Measurements from ENCODE around the gene POLR3E.
"Not testable (repeated sequence)": the region's sequence is repeated elsewhere in the genome, so short reads cannot be mapped to it uniquely, and the experiment has no call there.

POLR3E gene

DNA sequence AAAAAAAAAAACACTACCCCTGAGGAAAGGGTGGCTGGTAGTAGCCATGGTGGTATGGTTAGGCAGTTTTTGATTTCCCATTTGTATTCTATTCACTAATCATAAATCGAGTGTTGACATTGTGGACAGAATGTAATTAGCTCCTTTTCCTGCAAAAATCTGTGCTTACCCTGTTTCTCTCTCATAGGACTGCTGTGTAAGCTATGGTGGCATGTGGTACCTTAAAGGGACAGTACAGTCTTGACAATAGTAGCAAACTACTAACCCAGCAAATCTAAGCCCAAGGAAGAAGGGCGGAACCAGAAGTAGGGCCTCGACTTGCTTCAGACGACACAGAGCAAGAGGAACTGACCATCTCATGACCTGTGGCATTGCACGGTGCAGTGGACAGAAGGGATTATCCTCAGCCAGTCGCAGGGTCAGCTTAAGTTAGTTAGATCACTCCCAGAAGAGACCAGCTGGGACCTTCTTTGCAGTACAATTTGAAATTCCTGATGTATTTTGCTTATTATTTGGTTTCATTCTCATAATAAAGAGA, 36.3 kb downstream of the POLR3E start:
- in situ Hi-C loops (cut with HindIII; ENCODE audit: low sequenced_read_pairs), result no loop called here

DNA sequence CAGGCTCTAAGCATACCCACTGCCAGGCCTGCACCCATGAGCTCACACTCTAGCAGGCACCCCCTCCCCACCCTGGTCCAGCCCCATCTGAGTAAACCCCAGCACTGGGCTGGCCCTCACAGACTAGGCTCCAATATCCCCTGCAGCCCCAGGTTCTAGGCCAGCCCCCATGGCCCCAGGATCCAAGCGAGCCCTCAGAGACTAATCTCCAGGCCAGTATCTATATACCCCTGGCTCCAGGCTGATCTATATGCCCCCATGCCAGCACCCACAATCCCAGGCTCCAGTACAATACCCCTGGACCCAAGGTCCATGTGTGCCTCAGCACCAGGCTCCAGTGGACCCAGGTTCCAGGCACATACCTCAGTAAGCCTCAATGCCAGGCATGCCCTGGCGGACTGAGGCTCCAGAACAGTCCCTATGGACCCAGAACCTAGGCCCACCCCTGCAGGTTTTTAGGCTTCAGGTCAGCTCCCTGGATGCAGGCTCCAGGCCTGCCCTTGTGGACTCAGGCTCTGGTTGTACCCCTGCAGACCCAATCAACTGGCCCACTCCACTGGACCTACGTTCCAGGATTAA, 38.5 kb downstream of the POLR3E start:
- in situ Hi-C loops (cut with HindIII; ENCODE audit: low sequenced_read_pairs), result no loop called here

DNA sequence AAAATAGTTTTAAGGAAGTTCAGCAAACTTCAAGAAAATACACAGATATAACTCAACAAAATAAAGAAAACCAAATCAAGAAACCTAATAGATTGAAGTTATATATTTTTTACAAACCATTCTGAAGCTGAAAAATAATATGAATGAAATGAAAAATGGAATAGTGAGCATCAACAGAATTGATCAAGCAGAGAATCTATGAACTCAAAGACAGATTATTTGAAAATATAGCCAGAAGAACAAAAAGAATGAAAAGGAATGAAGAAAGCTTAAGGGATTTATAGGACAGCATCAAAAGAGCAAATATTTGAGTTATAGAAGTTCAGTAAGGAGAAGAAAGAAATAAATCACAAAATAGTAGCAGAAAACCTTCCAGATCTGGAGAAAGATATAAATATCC, 39.4 kb downstream of the POLR3E start:
- in situ Hi-C loops (cut with HindIII; ENCODE audit: low sequenced_read_pairs), result no loop called here

DNA sequence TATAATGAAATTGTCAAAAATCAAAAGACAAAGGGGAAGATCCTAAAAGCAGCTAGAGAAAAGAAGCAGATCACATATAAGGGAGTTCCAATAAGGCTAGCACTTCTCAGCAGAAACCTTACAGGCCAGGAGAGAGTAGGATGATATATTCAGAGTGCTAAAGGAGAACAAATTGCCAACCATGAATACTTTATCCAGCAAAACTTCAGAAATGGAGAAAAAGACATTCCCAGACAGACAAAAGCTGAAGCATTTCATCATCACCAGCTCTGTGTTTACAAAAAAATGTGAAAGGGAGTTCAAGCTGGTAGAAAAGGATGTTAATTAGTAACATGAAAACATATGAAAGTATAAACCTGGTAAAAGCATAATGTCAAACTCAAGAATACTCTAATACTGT, 39.8 kb downstream of the POLR3E start:
- in situ Hi-C loops (cut with HindIII; ENCODE audit: low sequenced_read_pairs), result no loop called here

DNA sequence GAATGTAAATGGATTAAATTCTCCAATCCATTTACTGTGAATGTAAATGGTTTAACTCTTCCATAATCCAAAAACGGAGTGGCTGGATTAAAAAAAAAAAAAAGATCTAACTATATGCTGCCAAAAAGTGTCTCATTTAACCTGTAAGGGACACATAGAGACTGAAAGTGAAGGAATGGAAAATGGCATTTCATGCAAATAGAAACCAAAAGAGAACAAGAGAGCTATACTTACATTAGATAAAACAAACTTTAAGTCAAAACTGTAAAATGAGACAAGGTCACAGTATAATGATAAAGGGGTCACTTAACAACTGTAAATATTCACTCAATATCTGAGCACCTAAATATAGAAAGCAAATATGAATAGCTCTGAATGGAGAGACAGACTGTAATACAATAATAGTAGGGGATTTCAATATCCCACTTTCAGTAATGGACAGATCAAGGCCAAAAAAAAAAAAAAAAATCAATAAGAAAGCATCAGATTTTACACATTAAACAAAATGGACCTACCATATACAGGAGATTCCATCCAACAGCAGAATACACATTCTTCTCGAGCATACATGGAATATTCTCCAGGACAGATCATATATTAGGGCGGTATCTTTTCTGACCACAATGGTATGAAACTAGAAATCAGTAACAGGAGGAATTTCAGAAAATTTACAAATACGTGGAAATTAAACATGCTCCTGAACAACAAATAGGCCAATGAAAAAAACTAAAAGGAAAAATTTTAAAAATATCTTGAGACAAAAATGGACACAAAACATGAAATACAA, 40.8 kb downstream of the POLR3E start:
- in situ Hi-C loops (cut with HindIII; ENCODE audit: low sequenced_read_pairs), result no loop called here

DNA sequence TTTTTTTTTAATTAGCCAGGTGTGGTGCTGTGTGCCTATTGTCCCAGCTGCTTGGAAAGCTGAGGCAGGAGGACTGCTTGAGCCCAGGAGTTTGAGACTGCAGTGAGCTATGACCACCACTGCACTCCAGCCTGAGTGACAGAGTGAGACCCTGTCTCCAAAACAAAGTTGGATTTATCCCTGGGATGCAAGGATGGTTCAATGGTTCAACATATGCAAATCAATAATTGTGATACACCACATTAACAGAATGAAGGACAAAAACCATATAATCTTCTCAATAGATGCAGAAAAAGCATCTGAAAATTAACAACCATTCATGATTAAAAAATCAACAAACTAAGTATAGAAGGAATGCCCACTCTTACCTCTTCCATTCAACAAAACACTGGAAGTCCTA, 43.7 kb downstream of the POLR3E start:
- in situ Hi-C loops (cut with HindIII; ENCODE audit: low sequenced_read_pairs), result no loop called here

DNA sequence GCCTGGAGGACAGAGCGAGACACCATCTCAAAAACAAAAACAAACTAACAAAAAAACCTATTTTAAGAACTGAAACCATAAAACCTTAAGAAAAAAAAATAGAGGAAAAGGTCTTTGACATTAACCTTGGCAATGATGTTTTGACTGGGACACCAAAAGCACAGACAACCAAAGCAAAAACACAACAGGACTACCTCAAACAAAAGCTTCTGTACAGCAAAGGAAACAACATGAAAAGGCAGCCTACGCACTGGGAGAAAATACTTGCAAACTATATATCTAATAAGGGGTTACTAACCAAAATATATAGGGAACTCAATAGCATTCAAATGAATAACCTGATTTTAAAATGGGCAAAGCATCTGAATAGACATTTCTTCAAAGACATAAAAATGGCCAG, 44.9 kb downstream of the POLR3E start:
- in situ Hi-C loops (cut with HindIII; ENCODE audit: low sequenced_read_pairs), result no loop called here

DNA sequence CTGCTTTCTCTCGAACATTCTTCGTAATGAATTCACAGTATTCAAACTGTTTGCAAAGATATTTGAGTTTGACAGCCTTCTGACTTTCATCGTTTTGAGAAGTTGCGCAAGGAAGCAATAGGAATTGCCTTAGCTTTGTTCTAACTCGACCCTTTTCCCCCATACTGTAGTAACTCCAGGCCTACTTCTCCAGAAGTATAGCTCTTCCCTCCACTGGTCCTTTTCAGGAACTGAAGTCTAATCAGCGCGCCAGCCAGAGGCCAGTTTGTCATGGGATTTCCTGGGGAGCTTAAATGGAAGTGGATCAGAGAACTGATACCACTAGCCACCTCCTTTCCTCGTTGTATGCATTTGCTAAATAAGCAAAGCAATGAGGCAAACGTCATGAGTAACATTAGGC, 49.3 kb downstream of the POLR3E start:
- in situ Hi-C loops (cut with HindIII; ENCODE audit: low sequenced_read_pairs), result no loop called here

DNA sequence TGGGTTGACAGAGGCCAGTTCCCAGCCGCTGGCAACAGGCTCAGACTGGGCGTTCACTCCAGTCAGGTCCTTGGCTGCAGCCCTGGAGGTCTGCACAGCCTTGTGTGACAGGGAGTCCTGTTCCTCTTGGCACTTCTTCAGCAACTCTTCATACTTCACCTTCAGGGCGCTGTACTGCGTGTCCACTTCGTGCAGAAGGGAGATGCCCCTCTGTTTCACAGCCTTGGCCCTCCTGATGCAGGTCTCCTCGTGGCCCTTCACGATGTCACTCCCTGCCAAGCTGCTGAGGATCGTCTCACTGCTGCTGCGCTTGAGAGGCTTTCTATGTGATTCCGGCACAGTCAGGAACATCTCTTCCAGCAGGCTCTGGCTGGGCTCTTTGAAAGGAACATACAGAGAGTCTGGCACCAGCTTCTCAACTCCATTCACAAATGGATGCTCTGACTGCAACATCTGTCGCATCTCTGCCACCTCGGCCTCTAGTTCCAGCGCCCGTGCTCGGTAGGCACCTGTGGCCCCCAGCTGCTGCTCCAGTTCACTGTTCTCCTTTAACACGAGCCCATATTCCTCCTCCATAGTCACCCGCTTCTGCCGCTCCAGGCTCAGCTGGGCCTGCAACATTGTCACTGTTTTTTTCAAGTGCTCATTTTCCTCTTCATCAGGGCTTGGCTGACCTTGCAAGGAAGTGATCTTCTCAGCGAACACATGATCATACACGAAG, 50.1 kb downstream of the POLR3E start:
- in situ Hi-C loops (cut with HindIII; ENCODE audit: low sequenced_read_pairs), result no loop called here

DNA sequence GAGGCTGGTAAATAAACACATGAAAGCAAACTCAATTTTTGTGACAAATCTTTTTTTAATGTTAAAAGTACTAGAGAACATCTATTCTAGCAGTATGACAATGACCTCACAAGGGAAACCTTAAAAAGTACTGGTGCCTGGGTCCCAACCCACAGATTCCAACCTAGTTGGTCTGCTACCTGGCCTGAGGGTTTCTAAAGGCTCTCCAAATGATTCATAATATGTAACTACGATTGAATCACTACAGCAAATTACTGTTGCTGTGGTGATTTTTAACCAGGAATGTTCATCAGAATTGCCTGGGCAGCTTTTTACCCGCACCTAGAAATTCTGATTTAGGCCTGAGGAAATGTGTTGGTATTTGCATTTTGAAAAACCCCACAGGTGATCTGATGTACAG, 51.1 kb downstream of the POLR3E start:
- in situ Hi-C loops (cut with HindIII; ENCODE audit: low sequenced_read_pairs), result no loop called here

DNA sequence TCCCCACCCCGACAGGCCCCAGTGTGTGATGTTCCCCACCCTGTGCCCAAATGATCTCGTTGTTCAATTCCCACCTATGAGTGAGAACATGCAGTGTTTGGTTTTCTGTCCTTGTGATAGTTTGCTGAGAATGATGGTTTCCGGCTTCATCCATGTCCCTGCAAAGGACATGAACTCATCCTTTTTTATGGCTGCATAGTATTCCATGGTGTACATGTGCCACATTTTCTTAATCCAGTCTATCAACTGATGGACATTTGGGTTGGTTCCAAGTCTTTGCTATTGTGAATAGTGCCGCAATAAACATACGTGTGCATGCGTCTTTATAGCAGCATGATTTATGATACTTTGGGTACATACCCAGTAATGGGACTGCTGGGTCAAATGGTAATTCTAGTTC, 53.8 kb downstream of the POLR3E start:
- in situ Hi-C loops (cut with HindIII; ENCODE audit: low sequenced_read_pairs), result not testable (repeated sequence)

DNA sequence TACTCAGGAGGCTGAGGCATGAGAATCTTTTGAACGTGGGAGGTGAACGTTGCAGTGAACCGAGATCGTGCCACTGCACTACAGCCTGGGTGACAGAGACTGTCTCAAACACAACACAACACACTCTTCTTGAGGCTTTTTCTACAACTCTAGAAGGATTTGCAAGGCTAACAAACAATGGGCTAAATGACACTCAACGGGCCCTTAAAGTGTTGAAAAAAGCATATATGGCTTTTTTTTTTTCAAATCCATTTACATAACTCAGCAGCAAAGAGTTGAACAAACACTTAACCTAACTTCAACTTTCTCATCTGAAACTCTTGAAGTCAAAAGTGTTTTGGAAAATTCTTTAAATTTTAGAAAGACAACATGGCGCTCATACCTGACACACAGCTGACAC, 54.9 kb downstream of the POLR3E start:
- in situ Hi-C loops (cut with HindIII; ENCODE audit: low sequenced_read_pairs), result no loop called here

DNA sequence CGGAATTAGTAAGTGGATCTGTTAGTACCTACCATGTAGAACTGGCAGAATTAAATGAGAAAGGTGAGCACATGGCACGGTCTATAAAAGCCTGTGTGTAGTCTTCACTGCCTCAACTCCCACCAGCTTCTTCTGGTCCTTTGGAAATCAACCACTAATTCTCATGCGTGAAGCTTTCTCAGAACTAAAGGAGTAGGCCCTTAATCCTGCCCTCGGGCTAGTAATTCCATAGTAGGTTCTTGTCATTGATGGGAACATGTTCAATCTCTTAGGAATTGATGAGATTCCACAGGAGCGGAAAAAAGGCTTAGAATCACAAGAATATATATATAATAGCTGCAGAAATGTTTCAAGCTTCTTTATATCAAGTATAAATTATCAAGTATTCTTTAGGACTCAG, 55.5 kb downstream of the POLR3E start:
- in situ Hi-C loops (cut with HindIII; ENCODE audit: low sequenced_read_pairs), result no loop called here

DNA sequence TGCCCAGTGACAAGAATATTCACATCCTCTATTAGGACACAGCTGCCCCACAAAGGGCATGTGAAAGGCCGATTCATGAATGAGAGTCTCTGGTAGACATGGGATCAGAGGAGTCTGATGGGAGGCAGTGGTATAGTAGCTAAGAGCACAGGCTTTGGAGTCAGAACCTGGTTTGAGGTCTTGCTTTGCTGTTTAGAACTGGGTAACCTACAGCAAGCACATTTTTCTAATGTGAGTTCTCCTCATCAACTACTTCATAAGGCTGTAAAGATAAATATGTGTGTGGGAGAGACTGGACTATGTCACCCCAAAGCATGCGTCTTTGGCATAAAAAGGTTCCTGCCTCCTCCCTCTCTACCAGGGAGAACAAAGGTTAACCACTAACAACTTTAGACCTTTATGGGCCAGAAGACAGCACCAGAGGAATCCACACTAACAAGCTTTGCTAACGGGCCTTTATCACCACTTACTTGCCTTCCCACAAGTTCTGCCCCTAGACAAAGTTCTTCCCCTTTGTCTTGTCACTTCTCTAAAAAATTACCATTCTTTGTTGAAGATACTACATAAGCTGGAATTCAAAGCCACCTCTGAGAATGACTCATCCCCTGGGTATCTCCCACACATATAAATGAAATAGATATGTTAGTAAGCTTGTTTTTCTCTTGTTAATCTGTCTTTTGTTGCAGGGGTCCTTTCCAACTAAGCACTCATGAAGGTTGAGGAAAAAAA, 56.1 kb downstream of the POLR3E start:
- in situ Hi-C loops (cut with HindIII; ENCODE audit: low sequenced_read_pairs), result no loop called here

DNA sequence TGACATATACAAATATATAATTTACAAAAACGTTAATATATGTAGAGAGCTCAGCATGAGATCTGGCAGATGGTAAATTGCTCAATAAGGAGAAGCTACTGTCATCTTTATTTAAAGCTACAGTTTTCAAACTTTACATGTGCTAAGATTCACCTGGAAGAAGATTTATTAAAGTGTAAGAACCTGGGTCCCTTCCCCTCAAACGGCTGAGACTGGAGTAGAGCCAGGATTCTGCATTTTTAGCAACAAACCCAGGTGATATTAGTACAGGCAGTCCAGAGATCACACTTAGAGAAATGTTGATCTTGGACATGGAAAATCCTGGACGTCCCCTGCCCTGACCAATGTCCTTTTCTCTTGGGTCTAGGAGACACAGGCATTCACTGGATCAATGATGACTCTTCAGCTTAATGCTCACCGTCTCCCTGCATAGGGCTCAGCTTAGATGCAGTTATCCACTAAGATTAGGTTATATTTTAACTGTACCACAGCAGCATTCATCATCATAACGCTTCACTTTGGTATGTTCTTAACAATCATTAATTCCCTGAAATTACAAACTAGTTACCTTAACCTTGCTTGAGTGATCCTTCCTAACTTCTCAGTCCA, 56.8 kb downstream of the POLR3E start:
- in situ Hi-C loops (cut with HindIII; ENCODE audit: low sequenced_read_pairs), result no loop called here

DNA sequence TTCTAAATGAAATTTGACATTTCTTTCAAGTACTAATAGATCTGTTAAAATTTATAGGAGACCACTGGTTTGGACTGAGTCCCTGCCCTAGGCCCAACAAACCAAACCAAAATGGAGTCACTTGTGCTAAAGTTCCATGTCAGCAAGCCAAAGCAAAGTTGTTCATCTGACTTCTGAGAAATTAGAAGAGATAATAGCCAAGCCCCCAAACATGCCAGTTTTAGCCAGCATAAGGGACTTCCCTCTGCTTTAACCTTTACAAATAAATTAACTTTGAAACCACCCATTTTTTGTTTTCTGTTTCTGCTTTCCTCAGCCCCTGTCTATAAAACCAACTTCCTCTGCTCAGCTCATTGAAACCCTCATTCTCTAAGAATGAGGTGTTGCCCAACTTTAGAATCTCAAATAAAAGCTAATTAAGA, 58.3 kb downstream of the POLR3E start:
- in situ Hi-C loops (cut with HindIII; ENCODE audit: low sequenced_read_pairs), result no loop called here

DNA sequence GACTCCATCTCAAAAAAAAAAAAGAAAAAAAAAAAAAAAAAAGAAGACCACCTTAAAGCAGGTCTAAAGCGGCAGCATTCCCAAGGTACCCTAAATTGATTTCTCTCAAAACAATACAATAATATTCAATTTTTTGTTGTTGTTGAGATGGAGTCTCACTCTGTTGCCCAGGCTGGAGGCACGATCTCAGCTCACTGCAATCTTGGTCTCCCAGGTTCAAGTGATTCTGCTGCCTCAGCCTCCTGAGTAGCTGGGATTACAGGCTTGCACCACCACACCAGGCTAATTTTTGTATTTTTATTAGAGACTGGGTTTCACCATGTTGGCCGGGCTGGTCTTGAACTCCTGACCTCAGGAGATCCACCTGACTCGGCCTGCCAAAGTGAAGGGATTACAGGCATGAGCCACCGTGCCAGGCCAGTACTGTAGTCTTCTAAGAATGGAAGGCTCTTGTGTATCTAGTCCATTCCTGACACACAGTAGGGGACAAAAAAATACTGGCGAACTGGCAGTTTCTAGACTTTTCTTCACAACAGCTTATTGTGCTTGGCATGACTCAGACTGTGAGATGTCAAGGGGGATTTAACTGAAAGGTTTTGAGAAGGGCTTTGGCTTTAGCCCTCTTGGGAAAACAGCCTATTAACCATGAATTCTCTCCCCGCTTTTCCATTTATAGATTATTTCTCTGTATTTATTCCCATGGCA, 59.9 kb downstream of the POLR3E start:
- in situ Hi-C loops (cut with HindIII; ENCODE audit: low sequenced_read_pairs), result no loop called here

DNA sequence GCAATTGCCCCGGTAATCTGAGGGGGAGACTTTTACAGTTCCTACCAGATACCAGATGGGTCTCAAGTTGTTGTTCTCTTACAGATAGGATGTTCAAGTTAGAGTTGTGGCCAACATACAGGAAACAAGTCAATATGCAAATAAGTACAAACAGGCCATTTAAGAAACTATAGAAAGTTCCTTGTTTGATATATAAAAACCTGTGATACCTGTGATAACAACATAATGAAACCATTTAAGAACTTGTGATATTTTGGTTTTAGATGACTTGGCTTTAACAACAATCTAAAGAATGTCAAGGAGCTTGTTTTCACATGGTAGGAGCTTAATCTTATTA, 60.4 kb downstream of the POLR3E start:
- in situ Hi-C loops (cut with HindIII; ENCODE audit: low sequenced_read_pairs), result no loop called here

DNA sequence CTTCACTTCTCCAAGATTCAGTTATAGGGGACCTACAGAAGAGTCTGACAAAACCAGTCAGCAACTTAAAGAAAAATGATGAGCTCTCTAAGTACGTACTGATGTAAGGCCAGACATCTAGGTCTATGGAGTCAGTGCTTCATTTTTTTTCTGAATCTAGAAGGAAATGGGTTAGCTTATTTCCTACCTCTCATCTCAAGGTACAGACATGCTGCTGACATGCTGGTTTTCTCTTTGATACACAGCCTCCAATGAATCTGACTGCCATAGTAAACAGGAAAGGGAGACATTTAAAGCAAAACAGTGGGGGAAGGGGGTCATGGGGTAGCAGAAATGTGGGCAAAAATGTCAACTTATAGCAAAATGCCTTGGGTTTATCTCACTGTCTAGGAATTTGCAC, 60.8 kb downstream of the POLR3E start:
- in situ Hi-C loops (cut with HindIII; ENCODE audit: low sequenced_read_pairs), result no loop called here

DNA sequence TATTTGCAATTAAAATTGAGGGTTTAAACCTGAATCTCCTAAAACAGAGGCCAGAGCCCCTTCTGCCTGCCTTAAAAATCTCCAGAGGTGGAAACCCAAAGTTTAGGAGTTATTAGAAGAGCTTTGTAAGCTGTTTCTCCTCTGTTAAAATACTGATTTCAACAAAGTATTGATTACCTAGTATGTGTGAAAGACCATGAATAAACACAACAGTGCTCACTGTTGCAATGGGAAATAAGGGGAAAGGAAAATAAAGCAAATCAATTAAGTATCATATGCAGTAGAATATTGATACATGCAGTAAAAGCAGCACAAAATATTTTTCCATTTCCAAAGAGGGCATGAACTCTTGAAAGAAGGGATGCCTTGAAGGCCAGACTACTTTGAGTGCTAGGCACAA, 62.5 kb downstream of the POLR3E start:
- in situ Hi-C loops (cut with HindIII; ENCODE audit: low sequenced_read_pairs), result no loop called here

Data from DLD1 (cell line).